Inflammatory macrophage treated with lipopolysaccharide for 4 hours (primary cell): ENCODE data around the gene SELENOM.

Experiments used
- DNase-seq: peaks from one replicate; pipeline ENCODE4 v3.0.0-alpha.2; 2020

Gene SELENOM, protein sequence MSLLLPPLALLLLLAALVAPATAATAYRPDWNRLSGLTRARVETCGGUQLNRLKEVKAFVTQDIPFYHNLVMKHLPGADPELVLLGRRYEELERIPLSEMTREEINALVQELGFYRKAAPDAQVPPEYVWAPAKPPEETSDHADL

DNA sequence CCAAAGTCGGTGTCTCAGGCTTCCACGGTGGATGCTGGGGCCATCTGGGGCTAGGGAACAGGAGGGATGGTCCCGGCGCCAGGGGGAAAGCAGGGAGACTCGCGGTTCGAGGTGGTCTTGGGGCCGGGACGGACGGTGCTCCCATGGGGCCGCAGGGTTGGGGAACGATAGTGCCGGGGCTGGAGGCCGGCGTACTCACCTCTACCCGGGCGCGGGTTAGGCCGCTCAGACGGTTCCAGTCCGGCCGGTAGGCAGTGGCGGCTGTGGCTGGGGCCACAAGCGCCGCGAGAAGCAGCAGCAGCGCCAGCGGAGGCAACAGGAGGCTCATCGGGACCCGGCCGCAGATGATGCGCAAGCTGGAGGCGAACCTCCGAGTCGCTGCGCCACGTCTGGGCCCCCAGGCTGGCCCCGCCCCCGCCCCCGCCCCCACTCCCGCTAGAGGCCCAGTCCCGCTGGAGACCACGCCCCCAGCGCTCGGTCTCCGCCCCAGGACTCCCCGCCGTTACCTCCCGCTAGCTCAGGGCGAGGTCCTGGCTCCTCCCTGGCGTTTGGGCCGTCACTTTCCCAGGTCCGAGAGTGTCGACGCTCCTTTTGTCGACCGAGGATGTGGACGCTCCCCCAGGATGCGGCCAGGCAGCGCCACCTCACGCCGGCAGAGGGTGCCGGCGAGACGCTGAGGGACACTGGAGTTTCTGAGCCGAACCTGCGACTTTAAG lies at the start of gene SELENOM:
SELENOM (minus strand) TSS at position 391 of the 716 bp plus-strand sequence; CDS start at position 328, 63 bp downstream.
- DNase-seq: peak; percentile 96

DNA sequence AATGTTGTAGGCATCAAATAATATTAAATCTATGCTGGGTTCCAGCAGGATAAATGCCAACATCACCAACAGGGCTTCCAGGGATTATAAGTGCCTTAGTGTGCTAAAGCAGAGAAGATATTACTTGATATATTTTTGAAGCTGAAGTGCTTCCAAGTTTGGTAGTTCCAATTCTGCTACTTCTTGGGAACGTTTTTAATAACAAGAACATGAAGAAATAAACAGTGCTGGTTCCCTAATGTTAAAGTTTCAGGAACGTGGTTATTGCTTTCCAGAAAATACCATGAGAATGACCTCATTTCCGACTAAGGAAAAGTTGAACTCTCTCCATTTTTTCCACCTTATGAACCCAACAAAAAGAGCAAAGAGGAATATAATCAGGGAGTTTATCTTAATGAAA lies 48.1 kb upstream of the SELENOM start:
- DNase-seq: no peak

DNA sequence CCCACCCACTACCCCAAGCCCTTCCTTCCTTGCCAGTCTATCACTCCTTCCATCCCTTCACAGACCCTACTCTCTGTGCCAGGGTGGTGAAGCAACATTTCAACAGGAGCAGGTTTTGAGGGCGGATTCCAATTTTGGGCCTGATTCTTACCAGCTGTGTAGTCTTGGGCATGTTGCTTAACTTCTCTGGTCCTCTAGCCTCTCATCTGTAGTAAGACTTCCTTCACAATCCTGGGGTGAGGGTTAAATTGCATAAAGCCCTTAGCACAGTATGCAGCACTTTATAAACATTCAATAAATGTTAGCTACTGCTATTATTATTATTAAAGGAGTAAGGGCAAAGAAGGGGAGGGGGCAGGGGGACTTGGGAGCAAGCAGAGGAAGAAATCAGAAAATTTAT lies 47.6 kb upstream of the SELENOM start:
- no peak for DNase-seq

DNA sequence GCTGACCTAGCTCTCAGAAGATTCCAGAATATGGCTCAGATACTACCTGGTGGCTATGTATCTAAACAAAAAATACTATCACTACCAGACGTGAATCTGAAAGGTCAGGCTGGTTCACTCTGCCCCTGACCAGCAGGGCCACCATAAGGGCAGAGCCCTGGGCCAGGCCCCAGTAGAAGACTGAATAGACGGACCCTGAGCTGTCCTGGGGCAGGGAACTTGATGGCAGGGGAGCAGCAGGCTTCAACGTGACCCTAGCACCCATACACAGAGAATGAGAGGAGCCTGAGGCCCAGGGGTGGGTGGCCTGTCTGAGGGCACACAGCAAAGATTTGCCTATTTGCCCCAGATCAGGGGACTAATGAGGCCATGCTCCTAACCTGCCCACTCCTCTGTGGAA lies 46.0 kb upstream of the SELENOM start:
- no peak for DNase-seq

DNA sequence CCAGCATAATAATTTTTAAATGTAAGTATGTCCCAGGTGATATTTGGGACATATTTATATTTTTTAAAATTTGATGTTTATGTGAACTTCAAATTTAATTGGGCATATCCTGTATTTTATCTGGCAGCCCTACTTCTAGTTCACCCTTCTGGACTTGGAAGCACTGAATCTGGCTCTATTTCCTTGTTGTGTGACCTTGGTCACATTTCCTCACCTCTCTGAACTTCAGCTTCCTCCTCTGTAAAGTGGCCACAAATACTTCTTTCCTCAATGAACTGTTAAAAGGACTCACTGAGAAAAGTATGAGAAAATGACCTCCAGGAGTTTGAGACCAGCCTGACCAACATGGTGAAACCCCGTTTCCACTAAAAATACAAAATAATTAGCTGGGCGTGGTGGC lies 44.5 kb upstream of the SELENOM start:
- DNase-seq: no peak

DNA sequence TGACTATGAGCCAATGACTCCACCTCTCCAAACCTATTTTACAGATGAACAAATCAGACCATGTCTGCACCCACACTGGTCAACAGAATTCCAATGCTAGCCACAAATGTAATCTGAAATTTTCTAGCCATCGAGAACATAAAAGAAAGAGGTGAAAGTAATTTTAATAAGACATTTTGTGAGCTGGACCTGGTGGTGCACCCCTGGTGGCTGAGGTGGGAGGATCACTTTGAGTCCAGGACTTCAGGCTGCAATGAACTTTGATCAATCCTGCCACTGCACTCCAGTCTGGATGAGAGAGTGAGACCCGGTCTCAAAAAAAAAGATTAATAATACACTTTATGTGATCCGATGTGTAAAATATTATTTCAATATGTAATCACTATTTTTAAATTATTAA lies 43.2 kb upstream of the SELENOM start:
- DNase-seq: no peak

DNA sequence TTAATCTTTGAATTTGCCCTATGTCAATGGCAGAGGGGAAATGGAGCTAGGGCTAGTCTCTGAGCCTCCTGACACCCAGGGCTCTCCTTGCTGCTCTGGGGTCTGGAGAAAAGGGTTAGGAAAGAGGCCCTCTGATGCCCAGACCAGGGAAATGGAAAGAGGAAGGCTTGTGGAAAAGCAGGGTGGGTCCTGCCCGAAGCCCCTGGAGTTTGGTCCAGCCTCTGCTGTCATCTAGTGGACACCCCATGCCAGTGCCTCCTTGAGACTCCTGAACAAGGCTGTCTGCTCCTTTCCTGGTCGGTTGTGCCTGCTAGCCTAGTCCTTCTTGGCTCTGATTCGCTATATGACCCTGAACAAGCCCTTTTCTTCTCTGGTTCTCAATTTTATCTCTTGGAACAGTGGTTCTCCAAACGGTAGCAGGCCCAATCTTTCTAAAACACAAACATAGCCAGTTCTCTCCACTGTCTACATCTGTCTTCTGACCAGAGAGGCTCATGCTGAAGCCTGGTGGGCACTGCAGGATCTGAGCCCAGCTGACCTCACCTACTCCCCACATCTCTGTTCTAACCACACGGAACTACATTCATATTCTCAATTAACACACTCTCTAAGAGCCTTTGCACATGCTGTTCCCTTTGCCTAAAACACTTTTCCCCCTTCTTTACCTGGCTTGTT lies 41.7 kb upstream of the SELENOM start:
- DNase-seq: peak; percentile 56

DNA sequence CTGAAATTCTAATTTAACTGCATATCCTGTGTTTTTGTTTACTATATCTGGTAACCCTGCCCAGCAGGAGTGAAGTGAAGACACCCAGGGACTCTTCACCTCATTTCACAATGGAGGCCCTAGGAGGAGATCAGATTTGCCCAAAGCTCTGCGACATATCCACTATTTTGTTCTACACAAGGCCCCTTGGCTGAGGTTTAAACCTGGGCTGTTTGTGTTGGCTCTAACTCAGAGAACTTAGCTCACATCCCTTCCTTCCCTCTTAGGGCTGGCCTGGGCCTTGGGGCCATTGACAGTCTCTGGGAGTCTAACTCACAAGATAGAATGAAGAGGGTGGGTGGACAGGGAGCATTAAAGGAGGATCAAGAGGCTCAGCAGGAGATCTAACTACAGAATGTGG lies 41.1 kb upstream of the SELENOM start:
- DNase-seq: no peak

DNA sequence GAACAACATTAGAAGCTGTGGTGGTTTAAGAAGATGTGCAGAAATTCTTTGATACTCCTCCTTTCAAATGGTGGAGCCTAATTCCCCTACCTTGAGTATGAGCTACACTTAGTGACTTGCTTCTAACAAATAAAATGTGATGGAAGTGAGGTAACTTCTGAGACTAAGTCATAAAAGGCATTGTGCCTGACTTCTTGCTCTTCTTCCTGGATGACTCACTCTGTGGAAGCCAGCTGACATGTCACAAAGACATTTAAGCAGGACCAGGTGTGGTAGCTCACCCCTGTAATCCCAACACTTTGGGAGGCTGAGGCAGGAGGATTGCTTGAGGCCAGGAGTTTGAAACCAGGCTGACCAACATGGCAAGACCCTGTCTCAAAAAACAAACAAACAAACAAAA lies 36.9 kb upstream of the SELENOM start:
- DNase-seq: no peak

DNA sequence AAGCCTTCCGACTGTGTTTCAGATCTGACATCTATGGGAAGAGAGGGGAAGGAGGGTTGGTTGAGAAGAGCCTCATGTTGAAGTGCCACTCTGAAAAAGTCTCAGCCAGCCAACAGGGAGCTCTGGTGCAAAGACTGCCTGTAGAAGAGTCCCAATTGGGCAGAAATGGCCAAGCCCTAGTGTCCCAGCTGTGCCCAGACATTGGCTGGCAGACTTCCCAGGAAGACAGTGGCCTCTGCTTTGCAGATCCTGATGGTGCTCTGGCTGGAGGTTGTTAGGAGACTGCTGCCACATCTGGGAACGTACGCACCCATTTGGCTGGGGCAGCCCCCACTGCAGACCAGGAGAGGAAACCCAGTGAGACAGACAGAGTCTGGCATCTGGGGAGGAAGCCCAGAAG lies 36.2 kb upstream of the SELENOM start:
- no peak for DNase-seq

DNA sequence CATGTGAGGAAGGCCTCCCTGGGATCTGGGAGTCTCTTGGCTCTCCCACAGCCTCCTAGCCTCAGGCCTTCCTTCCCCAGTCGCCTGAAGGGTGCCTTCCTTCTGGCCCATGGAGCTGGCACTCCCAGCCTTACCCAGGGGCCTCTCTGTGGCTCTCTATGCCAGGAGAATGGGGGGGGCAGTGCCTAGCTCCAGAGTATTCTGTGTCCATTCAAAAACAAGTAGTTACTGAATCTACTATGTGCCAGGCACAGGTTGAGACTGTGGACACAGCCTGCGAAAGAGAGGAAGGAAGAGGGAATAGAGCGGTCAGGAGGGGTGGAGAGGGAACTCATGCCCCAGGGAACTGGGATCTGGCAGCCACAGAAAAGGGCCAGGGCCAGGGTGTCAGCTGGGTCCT lies 35.7 kb upstream of the SELENOM start:
- no peak for DNase-seq

DNA sequence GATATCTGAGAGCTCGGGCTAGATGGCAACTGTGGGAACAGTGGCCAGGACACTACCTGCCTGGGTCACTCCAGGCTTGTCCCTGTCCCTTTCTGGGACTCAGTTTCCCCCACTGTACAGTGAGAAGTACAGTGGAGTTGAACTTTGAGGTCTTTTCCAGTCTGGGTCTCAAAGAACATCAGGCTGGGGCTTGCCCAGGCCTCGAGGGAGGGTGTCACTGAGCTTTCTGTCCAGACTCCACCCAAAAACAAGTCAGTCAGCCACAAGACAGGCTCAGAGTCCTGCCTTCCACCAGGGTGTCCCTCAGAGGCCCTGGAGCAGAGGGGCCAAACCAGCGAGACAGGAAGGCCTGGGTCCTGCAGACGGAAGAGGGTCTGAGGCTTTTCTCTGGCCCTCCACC lies 34.9 kb upstream of the SELENOM start:
- no peak for DNase-seq

DNA sequence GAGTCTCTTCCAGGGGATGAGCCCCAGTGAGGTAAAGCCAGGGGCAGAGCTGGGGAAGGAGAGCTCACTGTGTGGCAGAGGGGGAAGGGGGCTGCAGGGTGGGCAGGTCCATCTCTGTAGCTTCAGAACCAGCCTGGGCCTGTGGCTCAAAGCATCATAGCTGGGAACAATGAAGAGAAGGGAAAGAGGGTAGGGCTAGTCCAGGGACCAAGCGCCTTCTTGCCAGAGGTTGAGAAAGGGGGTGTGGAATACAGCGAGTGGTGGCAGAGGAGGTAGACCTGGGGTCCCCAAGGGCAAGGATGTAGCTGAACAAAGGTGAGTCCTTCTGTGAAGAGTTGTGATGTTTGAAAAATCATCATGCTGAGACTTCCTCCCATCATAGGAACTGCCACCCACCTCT lies 34.2 kb upstream of the SELENOM start:
- DNase-seq: no peak

DNA sequence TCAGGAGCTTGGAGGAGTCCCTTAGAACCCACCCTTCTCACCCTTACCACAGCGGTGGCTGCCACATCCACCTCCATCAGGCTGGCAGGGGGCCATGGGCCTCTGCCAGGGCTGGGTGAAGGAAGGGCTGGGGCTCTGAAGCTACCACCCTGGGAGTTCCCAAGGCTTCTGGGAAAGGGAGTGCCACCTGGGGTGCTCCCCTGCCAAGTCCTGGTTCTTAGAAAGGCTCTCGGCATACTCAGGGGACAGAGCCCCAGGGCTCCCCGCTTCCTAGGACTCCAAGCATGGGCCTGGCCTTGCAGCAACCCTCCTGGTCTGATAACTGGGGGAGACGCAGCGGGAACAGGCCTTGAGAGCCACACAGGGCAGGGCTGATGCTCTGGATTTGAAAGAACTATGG lies 33.4 kb upstream of the SELENOM start:
- DNase-seq: no peak

DNA sequence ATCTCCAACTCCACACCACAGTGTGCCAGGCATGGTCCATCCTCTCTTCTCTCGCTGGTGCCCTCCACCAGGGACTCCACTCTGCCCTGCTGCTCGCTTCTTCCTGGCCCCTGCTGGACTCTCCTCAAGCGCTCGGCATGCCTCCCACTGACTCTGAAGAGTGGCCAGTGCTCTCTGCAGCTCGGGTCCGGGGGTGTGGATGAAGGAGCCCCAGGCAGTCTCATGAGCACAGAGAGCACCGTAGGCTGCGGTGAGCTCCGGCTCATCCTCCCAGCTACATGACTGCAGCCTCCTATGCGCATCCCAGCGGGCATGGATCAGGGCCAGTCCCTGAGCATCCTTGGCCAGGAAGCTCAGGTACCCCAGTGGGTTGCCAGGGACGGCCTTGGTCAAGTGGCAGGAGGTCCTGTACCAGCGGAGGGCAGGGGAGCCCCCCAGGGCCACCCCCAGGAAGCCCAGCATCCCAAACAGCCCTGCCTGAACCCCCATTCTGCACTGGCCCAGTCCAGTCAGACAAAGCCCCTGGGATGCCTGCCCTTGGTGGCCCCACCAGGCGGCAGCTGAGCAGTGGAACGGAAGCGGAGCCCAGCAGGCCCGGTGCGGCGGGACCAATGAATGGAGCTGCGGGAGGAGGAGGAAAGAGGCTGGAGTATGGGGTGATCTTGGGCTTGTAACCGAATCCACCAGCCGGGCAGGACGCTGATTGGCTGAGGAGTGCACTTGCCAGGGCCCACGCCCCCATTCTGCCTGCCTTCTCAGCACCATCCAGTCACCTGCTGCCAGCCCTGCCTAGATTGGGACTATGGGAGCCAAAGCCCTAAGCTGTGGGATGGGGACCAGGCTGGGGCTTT lies 32.7 kb upstream of the SELENOM start, which contains the start of gene PLA2G3:
PLA2G3 (minus strand) TSS at position 643 of the 851 bp plus-strand sequence; CDS start at position 489, 154 bp downstream.
- no peak for DNase-seq

DNA sequence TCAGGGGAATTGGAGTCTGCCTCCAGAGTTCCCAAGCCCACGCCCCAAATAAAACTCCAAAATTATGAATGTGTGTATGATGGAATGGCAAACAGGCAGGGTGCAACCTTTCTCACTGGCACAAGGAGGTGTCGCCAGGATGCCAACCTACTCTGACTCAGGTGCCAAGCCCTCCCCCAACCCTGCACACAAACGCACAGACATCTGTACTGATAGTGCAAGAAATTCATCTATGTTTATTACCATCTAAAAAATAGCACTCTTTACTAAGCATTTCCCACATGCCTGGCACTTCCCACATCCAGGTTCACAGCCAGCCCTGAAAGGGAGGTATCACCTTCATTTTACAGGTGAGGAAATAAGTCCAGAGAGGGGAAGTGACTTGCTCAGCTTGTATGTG lies 31.7 kb upstream of the SELENOM start:
- DNase-seq: no peak

DNA sequence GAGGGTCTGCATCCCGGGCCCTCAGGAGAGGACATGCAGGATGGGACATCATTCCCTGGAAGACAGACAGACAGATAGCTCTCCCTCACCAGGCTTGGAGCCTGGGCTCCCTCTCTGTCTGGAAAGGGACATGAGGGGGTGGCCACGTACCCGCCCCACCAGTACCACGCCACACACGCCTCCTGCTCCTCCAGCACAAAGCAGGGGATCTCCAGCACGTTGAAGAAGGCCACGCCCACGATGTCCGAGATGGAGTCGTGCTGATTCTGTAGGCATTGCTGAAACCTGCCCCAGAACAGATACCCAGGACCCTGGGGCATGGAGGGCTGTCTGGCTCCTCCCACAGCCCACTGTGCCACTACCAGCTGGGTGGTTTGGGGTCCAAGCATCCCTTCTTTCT lies 30.8 kb upstream of the SELENOM start:
- no peak for DNase-seq

DNA sequence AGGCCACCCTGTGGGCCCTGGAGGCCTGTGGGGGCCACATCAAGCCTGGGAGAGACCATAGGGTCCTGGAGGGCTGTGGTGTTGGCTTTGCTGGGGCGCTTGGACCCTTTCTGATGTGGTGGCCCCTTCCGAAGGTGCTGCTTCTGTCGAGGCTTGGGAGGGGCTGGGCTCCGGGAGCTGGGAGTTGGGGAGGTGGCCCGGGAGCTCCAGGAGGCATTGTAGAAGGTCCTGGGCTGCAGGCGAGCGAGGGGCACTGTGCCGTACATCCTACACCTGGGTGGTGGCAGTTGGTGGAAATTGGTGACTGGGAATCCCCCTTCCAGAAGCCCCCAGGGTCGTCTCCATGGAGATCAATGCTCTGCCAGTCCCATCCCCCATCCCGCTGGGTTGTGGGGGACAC lies 30.4 kb upstream of the SELENOM start:
- DNase-seq: no peak

DNA sequence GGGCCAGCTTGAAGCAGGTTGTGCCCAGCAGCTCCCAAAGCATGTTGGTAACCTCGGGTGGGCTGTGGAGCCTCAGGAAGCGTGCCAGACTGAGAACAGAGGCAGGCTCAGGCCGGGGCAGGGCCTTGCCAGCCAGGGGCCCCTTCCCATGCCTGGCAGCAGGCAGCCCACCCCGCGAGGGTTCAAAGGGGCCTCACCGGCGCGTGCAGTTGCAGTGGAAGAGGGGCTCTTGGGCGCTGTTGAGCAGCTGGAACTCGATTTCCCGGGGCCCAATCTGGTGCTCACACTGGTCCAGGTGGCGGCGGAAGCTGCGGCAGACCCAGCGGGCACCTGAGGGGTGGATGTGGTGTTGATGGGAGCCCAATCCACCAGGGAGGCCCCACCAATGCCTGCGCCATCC lies 29.3 kb upstream of the SELENOM start:
- no peak for DNase-seq

DNA sequence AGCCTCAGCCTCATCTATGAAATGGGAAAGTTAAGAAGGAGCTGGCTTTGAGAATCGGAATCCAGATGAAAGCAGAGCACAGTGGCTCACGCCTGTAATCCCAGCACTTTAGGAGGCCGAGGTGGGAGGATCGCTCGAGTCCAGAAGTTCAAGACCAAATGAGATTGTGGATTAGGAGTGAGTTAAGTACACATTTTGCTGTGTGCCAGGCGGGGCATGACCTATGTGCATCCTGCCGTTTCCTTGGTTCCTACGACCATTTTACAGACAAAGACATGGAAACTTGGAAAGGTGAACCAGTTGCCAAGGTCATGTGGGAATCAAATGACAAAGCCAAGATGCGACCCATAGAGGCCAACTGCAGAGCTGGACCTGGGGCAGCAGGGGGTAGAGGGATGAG lies 28.8 kb upstream of the SELENOM start:
- DNase-seq: no peak

DNA sequence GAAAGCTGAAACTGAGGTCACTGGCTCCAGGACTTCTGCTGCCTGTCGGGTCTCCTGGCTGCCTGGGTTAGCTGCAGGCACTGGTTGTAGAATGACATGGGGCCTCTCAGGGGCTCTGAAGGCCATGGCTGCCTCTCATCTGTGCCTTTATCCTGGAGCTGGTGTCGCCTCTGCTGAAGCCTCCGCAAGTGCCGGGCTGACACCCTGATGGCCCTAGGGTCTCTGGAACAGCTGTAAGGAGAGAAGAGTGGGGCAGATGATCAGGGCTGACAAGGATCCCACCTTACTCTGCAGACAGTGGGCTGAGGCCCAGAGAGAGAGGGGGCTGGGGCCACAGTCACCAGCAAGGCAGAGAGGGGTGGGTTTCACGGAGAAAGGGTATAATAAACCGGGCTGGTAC lies 28.3 kb upstream of the SELENOM start:
- no peak for DNase-seq

DNA sequence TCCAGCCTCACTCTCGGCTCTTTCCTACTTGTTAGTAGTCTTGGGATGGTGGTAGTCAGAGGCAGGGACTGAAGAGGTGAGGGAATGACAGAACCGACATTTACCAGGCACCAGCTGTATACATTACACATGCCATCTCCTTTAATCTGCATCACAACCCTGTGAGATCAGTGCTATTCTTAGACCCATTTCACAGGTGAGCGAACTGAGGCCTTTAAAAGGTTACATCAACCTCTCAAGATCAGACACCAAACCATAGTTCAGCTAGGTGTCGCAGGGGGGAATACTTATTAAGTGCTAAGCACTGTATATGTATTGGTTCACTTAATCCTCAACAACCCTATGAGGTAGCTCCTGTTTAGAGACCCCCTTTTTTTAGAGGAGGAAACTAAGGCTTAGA lies 27.3 kb upstream of the SELENOM start:
- no peak for DNase-seq

DNA sequence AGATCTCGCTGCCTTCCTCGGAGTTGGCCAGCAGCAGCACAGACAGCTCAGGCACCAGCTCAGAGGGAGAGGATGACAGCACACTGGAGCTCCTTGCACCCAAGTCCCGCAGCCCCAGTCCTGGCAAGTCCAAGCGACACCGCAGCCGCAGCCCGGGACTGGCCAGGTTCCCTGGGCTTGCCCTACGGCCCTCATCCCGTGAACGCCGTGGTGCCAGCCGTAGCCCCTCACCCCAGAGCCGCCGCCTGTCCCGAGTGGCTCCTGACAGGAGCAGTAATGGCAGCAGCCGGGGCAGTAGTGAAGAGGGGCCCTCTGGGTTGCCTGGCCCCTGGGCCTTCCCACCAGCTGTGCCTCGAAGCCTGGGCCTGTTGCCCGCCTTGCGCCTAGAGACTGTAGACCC lies 26.5 kb upstream of the SELENOM start:
- no peak for DNase-seq

DNA sequence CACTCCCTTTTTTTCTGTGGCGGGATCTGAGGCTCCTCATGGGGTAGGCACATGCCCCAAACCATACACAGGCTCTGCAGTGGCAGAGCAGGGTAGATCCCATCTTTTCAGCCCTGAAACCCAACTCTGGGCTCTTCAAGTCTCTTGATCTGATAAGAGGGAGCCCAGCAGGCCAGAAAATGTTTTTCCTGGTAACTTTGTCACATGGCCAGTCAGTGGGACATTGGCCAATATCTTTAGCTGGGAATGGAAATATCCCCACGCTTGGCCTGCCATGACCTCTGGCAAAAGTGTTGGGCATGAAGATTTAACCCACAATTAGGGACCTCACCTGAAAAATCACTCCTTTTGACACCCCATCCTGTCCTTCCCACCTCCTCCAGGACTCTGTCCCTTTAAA lies 23.5 kb upstream of the SELENOM start:
- no peak for DNase-seq
